ENCODE measurements around the gene RASSF1.

RASSF1 gene

GRCh38 chr3:50340448-50341329 lies at the start of gene RASSF1:
Gene RASSF1 (minus strand): TSS chr3:50340836. CDS start chr3:50340805, 31 bp downstream.
- H3K79me2 ChIP-seq (ENCODE audit: insufficient read depth, low read depth) = peaks cover 13% of the 10 kb centered on the region
- no peak for TF ChIP-seq CTCF (conservative IDR thresholded peaks at IDR 0.05; ENCODE audit: low read depth, low read length)
- no peaks in the 10 kb centered on the region for H3K4me1 ChIP-seq (ENCODE audit: low read depth, poor library complexity, severe bottlenecking)
- no peak within 1 kb of the TSS for H3K4me3 ChIP-seq (IDR thresholded peaks at IDR 0.05; ENCODE audit: insufficient read depth, low read depth, low read length)
- H3K27me3 ChIP-seq (ENCODE audit: insufficient read depth, low read depth) = no peaks in the 10 kb centered on the region
- no peaks in the 10 kb centered on the region for H3K36me3 ChIP-seq (ENCODE audit: insufficient read depth)
- no peak within 1 kb of the TSS for H3K9ac ChIP-seq
- H3K27ac ChIP-seq = no peak within 1 kb of the TSS
- no peaks in the 10 kb centered on the region for H4K20me1 ChIP-seq (ENCODE audit: insufficient read depth)
- H3K4me2 ChIP-seq = no peak within 1 kb of the TSS
- H2AFZ ChIP-seq (ENCODE audit: low read depth) = no peak within 1 kb of the TSS

- H3K79me2 ChIP-seq (ENCODE audit: insufficient read depth, low read depth) = no peaks in the 10 kb centered on the region
- no peaks in the 10 kb centered on the region for H4K20me1 ChIP-seq (ENCODE audit: insufficient read depth)
- no peaks in the 10 kb centered on the region for H3K36me3 ChIP-seq (ENCODE audit: insufficient read depth)
- no peak overlapping the region for H3K4me3 ChIP-seq (IDR thresholded peaks at IDR 0.05; ENCODE audit: insufficient read depth, low read depth, low read length)
- no peak overlapping the region for H2AFZ ChIP-seq (ENCODE audit: low read depth)
- no peak overlapping the region for H3K27ac ChIP-seq
- no peaks in the 10 kb centered on the region for H3K27me3 ChIP-seq (ENCODE audit: insufficient read depth, low read depth)
- peaks cover 8% of the 10 kb centered on the region for H3K4me1 ChIP-seq (ENCODE audit: low read depth, poor library complexity, severe bottlenecking)
- H3K9ac ChIP-seq = no peak overlapping the region
- H3K4me2 ChIP-seq = no peak overlapping the region
- no peak for TF ChIP-seq CTCF (conservative IDR thresholded peaks at IDR 0.05; ENCODE audit: low read depth, low read length)
These were observed 48.8 kb upstream of the RASSF1 start for GRCh38 chr3:50389414-50389767.

- H3K79me2 ChIP-seq (ENCODE audit: insufficient read depth, low read depth) = no peaks in the 10 kb centered on the region
- H3K4me3 ChIP-seq (IDR thresholded peaks at IDR 0.05; ENCODE audit: insufficient read depth, low read depth, low read length) = no peak overlapping the region
- TF ChIP-seq CTCF (conservative IDR thresholded peaks at IDR 0.05; ENCODE audit: low read depth, low read length) = no peak
- H3K9ac ChIP-seq = no peak overlapping the region
- H2AFZ ChIP-seq (ENCODE audit: low read depth) = no peak overlapping the region
- H3K27me3 ChIP-seq (ENCODE audit: insufficient read depth, low read depth) = no peaks in the 10 kb centered on the region
- H3K36me3 ChIP-seq (ENCODE audit: insufficient read depth) = no peaks in the 10 kb centered on the region
- peaks cover 8% of the 10 kb centered on the region for H3K4me1 ChIP-seq (ENCODE audit: low read depth, poor library complexity, severe bottlenecking)
- no peaks in the 10 kb centered on the region for H4K20me1 ChIP-seq (ENCODE audit: insufficient read depth)
- no peak overlapping the region for H3K27ac ChIP-seq
- H3K4me2 ChIP-seq = no peak overlapping the region
These were observed 48.2 kb upstream of the RASSF1 start for GRCh38 chr3:50388720-50389413.

- no peaks in the 10 kb centered on the region for H4K20me1 ChIP-seq (ENCODE audit: insufficient read depth)
- TF ChIP-seq CTCF (conservative IDR thresholded peaks at IDR 0.05; ENCODE audit: low read depth, low read length) = 0 out of 2 replicates have a peak, but pooled peaks have one; percentile 13
- H3K36me3 ChIP-seq (ENCODE audit: insufficient read depth) = no peaks in the 10 kb centered on the region
- H3K27me3 ChIP-seq (ENCODE audit: insufficient read depth, low read depth) = no peaks in the 10 kb centered on the region
- H3K79me2 ChIP-seq (ENCODE audit: insufficient read depth, low read depth) = no peaks in the 10 kb centered on the region
- no peak overlapping the region for H3K4me3 ChIP-seq (IDR thresholded peaks at IDR 0.05; ENCODE audit: insufficient read depth, low read depth, low read length)
- H2AFZ ChIP-seq (ENCODE audit: low read depth) = no peak overlapping the region
- no peak overlapping the region for H3K9ac ChIP-seq
- no peak overlapping the region for H3K4me2 ChIP-seq
- H3K27ac ChIP-seq = no peak overlapping the region
- H3K4me1 ChIP-seq (ENCODE audit: low read depth, poor library complexity, severe bottlenecking) = peaks cover 8% of the 10 kb centered on the region
These were observed 47.5 kb upstream of the RASSF1 start for GRCh38 chr3:50388016-50388719.
